ENCODE data around the gene PLA2G6.

- TF ChIP-seq, protein P1, sequence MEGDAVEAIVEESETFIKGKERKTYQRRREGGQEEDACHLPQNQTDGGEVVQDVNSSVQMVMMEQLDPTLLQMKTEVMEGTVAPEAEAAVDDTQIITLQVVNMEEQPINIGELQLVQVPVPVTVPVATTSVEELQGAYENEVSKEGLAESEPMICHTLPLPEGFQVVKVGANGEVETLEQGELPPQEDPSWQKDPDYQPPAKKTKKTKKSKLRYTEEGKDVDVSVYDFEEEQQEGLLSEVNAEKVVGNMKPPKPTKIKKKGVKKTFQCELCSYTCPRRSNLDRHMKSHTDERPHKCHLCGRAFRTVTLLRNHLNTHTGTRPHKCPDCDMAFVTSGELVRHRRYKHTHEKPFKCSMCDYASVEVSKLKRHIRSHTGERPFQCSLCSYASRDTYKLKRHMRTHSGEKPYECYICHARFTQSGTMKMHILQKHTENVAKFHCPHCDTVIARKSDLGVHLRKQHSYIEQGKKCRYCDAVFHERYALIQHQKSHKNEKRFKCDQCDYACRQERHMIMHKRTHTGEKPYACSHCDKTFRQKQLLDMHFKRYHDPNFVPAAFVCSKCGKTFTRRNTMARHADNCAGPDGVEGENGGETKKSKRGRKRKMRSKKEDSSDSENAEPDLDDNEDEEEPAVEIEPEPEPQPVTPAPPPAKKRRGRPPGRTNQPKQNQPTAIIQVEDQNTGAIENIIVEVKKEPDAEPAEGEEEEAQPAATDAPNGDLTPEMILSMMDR (tag by site-specific recombination; IDR thresholded peaks at IDR 0.05) = no peak
- no peak for TF ChIP-seq RBAK (tag by site-specific recombination; IDR thresholded peaks at IDR 0.05)
- TF ChIP-seq ZNF311 (tag by site-specific recombination; IDR thresholded peaks at IDR 0.05; ENCODE audit: borderline replicate concordance) = no peak
- no peak for TF ChIP-seq ZNF529 (tag by site-specific recombination; IDR thresholded peaks at IDR 0.05; ENCODE audit: insufficient replicate concordance)
- TF ChIP-seq, protein P2, sequence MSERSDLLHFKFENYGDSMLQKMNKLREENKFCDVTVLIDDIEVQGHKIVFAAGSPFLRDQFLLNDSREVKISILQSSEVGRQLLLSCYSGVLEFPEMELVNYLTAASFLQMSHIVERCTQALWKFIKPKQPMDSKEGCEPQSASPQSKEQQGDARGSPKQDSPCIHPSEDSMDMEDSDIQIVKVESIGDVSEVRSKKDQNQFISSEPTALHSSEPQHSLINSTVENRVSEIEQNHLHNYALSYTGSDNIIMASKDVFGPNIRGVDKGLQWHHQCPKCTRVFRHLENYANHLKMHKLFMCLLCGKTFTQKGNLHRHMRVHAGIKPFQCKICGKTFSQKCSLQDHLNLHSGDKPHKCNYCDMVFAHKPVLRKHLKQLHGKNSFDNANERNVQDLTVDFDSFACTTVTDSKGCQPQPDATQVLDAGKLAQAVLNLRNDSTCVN (tag by site-specific recombination; optimal IDR thresholded peaks at IDR 0.05) = no peak
- TF ChIP-seq ZBTB17 (tag by site-specific recombination; IDR thresholded peaks at IDR 0.05) = no peak
- TF ChIP-seq ZNF704 (tag by site-specific recombination; IDR thresholded peaks at IDR 0.05) = no peak
- TF ChIP-seq, protein P3, sequence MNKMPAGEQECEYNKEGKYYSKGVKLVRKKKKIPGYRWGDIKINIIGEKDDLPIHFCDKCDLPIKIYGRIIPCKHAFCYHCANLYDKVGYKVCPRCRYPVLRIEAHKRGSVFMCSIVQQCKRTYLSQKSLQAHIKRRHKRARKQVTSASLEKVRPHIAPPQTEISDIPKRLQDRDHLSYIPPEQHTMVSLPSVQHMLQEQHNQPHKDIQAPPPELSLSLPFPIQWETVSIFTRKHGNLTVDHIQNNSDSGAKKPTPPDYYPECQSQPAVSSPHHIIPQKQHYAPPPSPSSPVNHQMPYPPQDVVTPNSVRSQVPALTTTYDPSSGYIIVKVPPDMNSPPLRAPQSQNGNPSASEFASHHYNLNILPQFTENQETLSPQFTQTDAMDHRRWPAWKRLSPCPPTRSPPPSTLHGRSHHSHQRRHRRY (tag by site-specific recombination; IDR thresholded peaks at IDR 0.05) = no peak
- TF ChIP-seq YY1 (tag by site-specific recombination; IDR thresholded peaks at IDR 0.05) = no peak
- TF ChIP-seq ZNF692 (tag by site-specific recombination; IDR thresholded peaks at IDR 0.05) = no peak
- no peak for TF ChIP-seq ZNF488 (tag by site-specific recombination; IDR thresholded peaks at IDR 0.05)
- TF ChIP-seq, protein P4, sequence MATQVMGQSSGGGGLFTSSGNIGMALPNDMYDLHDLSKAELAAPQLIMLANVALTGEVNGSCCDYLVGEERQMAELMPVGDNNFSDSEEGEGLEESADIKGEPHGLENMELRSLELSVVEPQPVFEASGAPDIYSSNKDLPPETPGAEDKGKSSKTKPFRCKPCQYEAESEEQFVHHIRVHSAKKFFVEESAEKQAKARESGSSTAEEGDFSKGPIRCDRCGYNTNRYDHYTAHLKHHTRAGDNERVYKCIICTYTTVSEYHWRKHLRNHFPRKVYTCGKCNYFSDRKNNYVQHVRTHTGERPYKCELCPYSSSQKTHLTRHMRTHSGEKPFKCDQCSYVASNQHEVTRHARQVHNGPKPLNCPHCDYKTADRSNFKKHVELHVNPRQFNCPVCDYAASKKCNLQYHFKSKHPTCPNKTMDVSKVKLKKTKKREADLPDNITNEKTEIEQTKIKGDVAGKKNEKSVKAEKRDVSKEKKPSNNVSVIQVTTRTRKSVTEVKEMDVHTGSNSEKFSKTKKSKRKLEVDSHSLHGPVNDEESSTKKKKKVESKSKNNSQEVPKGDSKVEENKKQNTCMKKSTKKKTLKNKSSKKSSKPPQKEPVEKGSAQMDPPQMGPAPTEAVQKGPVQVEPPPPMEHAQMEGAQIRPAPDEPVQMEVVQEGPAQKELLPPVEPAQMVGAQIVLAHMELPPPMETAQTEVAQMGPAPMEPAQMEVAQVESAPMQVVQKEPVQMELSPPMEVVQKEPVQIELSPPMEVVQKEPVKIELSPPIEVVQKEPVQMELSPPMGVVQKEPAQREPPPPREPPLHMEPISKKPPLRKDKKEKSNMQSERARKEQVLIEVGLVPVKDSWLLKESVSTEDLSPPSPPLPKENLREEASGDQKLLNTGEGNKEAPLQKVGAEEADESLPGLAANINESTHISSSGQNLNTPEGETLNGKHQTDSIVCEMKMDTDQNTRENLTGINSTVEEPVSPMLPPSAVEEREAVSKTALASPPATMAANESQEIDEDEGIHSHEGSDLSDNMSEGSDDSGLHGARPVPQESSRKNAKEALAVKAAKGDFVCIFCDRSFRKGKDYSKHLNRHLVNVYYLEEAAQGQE (tag by site-specific recombination; IDR thresholded peaks at IDR 0.05) = no peak
These were observed 9.0 kb upstream of the PLA2G6 start for GRCh38 chr22:38190581-38190980.
